A375 (cell line): ENCODE measurements around the gene SCYGR8. TPM values are rescaled to one million over a fixed set of nuclear protein-coding genes. Genes with fewer than 3 reads are reported as not detected.
A peak's percentile ranks its signal among the peaks of the same experiment; 100 is the strongest.

ENCODE experiments used
- small RNA-seq: library from RNA; depleted of rRNA; stranded (forward); fragments of <200 nt; gene quantifications from one replicate; pipeline ENCODE3, GENCODE V24; 2014
- total RNA-seq: library from RNA; depleted of rRNA; stranded (reverse); fragments of >200 nt; shearing (Covaris generic); gene quantifications from 2 replicates; pipeline ENCODE4 v1.2.3, GENCODE V29; 2014; rRNA removed

Gene SCYGR8, protein sequence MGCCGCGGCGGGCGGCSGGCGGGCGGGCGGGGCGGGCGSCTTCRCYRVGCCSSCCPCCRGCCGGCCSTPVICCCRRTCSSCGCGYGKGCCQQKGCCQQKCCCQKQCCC
- not detected in 2 replicates for total RNA-seq

DNA sequence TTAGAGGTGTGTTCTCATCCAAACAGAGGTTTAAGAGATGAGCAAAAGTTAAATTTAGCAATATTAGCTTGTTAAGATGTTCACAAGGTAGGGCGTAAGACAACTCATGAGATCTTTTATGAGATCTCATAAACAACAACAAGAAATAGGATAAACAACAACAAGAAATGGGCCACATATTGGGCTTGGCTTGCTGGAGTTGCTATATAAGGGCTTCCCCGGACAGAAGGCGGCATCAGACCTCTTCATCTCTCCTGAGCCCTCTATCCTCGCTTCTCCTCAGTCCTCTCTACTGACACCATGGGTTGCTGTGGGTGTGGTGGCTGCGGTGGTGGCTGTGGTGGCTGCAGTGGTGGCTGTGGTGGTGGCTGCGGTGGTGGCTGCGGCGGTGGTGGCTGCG is at the start of gene SCYGR8:
TSS of gene SCYGR8 (plus strand) at position 301 of the 400 bp plus-strand sequence. CDS start at position 301, 0 bp downstream.

GRCh38 chr2:227717687-227718567 is 27.8 kb upstream of the SCYGR8 start, which contains the start of gene SLC19A3:
Gene SLC19A3, minus strand, starts transcription at chr2:227718028. Its CDS starts 15,710 bp downstream, at chr2:227702318.

DNA sequence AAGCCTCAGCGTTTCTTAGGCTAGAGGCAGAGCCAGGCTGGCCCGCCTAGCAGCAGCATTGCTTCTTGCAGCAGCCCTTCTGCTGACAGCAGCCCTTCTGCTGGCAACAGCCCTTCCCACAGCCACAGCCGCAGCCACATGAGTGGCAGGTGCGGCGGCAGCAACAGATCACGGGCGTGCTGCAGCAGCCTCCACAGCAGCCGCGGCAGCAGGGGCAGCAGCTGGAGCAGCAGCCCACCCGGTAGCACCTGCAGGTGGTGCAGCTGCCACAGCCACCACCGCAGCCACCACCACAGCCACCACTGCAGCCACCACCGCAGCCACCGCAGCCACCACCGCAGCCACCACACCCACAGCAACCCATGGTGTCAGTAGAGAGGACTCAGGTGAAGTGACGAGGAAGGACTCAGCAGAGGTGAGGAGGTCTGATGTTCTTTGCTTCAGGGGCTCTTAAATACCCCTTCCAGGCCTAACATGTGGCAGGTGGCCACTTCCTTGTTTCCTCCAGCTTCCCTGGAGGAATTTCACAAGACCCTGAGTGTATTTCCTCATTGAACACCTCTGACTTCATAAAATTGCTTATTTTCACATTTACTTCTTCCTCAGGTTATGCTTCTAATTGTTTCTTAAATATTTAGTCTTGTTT is 21.2 kb upstream of the SCYGR8 start, which contains the start of gene SCYGR6:
TSS of gene SCYGR6 (minus strand) at position 364 of the 646 bp plus-strand sequence. CDS start at position 364, 0 bp downstream.

DNA sequence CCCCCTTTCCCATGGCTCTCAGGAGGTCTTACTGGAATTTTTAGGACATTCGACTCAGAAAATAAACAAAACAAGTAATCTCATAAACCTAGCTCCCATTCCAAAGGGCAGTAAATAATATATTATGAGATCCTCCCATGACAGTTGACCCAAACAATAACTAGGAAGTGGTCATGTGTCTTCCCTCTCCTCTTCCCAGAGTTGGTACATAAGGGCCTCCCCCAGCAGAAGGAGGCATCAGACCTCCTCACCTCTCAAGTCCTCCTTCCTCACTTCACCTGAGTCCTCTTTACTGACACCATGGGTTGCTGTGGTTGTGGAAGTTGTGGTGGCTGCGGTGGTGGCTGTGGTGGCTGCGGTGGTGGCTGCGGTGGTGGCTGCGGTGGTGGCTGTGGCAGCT is 17.7 kb upstream of the SCYGR8 start, which contains the start of gene SCYGR7:
TSS of gene SCYGR7 (plus strand) at position 301 of the 400 bp plus-strand sequence. CDS start at position 301, 0 bp downstream.

Small RNA genes within 50 kb of the gene (small RNA-seq; reads per million reads assigned to genes)
- gene RNA5SP121, result 0.54 reads per million, percentile 29 among the genes with 10 or more reads in this experiment
- not detected for gene SNRPGP8

Other genes starting within 250 kb of the SCYGR8 start
- gene SCYGR2, start 147.0 kb upstream of the SCYGR8 start, total RNA-seq, result not detected in 2 replicates
- not detected in 2 replicates for gene SCYGR3, start 131.1 kb upstream of the SCYGR8 start, total RNA-seq
- gene SCYGR4, start 128.4 kb upstream of the SCYGR8 start, total RNA-seq, result not detected in 2 replicates
- not detected in 2 replicates for gene SCYGR5, start 79.1 kb upstream of the SCYGR8 start, total RNA-seq
- gene SLC19A3, start 27.9 kb upstream of the SCYGR8 start, total RNA-seq, result 0.68 and 1.1 TPM in 2 replicates
- not detected in 2 replicates for gene SCYGR6, start 21.1 kb upstream of the SCYGR8 start, total RNA-seq
- not detected in 2 replicates for gene SCYGR7, start 17.6 kb upstream of the SCYGR8 start, total RNA-seq
- 1.3 TPM in 1 of 2 replicates, not detected in the other for gene CCL20, start 67.9 kb downstream of the SCYGR8 start, total RNA-seq
- 0.11 TPM in 1 of 2 replicates, not detected in the other for gene DAW1, start 125.7 kb downstream of the SCYGR8 start, total RNA-seq